SU-DHL-6 (cell line): ENCODE data around the gene GSS.

Source experiments
- H2AFZ ChIP-seq: fragments of 200-600 bp; sonication (generic); 2 replicates; pipeline ENCODE4 v1.6.1; 2014; ENCODE audit warnings: low read depth, mild to moderate bottlenecking, moderate library complexity, mixed read lengths, antibody characterized with exemption, low read length; ENCODE audit not compliant: severe bottlenecking
- H3F3A ChIP-seq: fragments of 200-600 bp; shearing (Covaris generic); 2 replicates; pipeline ENCODE4 v1.6.0; 2016; ENCODE audit warnings: antibody characterized with exemption, mild to moderate bottlenecking; ENCODE audit not compliant: insufficient read depth
- H3K27ac ChIP-seq: fragments of 200-600 bp; sonication (generic); 2 replicates; pipeline ENCODE4 v1.5.1; 2016; ENCODE audit warnings: low read depth, mild to moderate bottlenecking, low read length, moderate library complexity, mixed read lengths
- H3K27me3 ChIP-seq: fragments of 200-600 bp; sonication (generic), shearing (Covaris generic); 2 replicates; pipeline ENCODE4 v1.6.0; 2014; ENCODE audit warnings: mild to moderate bottlenecking, low read length
- H3K36me3 ChIP-seq: fragments of 200-600 bp; sonication (generic); 2 replicates; pipeline ENCODE4 v1.6.1; 2014; ENCODE audit warnings: mild to moderate bottlenecking, low read length, mixed read lengths
- H3K4me2 ChIP-seq: fragments of 300-600, 200-600 bp; shearing (Covaris generic), sonication (generic); 2 replicates; pipeline ENCODE4 v1.6.0; 2014; ENCODE audit warnings: low read length, low read depth, mild to moderate bottlenecking; ENCODE audit not compliant: poor library complexity, severe bottlenecking
- H3K4me3 ChIP-seq: fragments of 200-600 bp; sonication (generic); 2 replicates; pipeline ENCODE4 v1.5.1; 2014; ENCODE audit warnings: antibody characterized with exemption, low read length, mild to moderate bottlenecking, mixed read lengths; ENCODE audit not compliant: insufficient read depth, poor library complexity, severe bottlenecking
- H3K79me2 ChIP-seq: fragments of 200-600 bp; sonication (generic); 2 replicates; pipeline ENCODE4 v1.6.1; 2014; ENCODE audit warnings: mild to moderate bottlenecking, low read length, moderate library complexity; ENCODE audit not compliant: insufficient read depth
- H3K9ac ChIP-seq: fragments of 200-600 bp; sonication (generic); 2 replicates; pipeline ENCODE4 v1.7.0; 2014; ENCODE audit warnings: mild to moderate bottlenecking, low read length
- H3K9me2 ChIP-seq: fragments of 200-600 bp; sonication (generic); replicated peaks from 2 replicates; pipeline ENCODE4 v1.6.1; 2014; ENCODE audit warnings: low read length; ENCODE audit not compliant: insufficient read depth
- H3K9me3 ChIP-seq: fragments of 200-600 bp; sonication (generic); 2 replicates; pipeline ENCODE4 v1.6.1; 2014; ENCODE audit warnings: low read length, mixed read lengths; ENCODE audit not compliant: insufficient read depth
- H4K20me1 ChIP-seq: fragments of 200-600 bp; sonication (generic); 2 replicates; pipeline ENCODE4 v1.6.1; 2014; ENCODE audit warnings: low read depth, mild to moderate bottlenecking, antibody characterized with exemption, low read length, moderate library complexity, mixed read lengths
- EZH2phosphoT487 ChIP-seq: fragments of 200-600 bp; sonication (generic), shearing (Covaris generic); conservative IDR thresholded peaks from 2 replicates; pipeline ENCODE4 v1.6.1; 2018; ENCODE audit warnings: mild to moderate bottlenecking, antibody characterized with exemption, low read length, moderate library complexity, mixed read lengths
- TF ChIP-seq, protein P1 (sequence below): fragments of 200-600 bp; sonication (generic); IDR thresholded peaks from one replicate; pipeline ENCODE4 v1.5.1; 2017; ENCODE audit warnings: antibody characterized with exemption, mild to moderate bottlenecking, low read length, moderate library complexity; ENCODE audit not compliant: insufficient read depth, poor library complexity, severe bottlenecking

Gene GSS

DNA sequence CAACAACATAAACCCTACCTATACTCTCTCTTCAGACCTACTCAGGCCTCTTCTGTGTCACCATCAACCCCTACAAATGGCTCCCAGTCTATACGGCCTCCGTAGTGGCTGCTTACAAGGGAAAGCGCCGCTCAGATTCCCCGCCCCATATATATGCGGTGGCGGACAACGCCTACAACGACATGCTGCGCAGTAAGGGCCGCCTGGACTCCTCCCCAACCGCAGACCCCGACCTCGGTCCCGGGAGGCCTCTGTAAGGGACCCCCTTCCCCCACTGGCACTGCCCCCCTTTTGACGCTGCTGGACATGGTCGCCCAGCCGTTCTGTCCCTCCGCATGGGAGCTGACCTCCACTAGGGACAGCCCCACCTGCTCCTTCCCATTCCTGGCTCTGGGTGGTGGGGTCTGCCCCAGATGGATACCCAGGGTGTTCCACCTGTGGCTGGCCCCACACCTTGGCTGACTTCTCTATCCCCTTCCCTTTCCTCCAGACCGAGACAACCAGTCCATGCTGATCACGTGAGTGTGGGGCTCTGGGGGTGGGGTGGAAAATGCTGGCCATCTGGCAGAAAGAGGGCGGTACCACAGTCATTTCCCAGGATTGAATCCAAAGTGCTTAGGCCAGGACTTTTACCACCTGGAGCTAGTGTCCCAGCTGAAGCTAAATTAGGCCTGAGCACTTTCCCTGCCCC lies 25.1 kb upstream of the GSS start:
- Histone ChIP-seq H4K20me1 (no peaks in the 10 kb centered on the region), H3K36me3 (no peaks in the 10 kb centered on the region), H3K27me3 (no peaks in the 10 kb centered on the region), H3K9me3 (no peaks in the 10 kb centered on the region), H3F3A (no peaks in the 10 kb centered on the region), H3K4me3 (no peak overlapping the region), H3K79me2 (no peaks in the 10 kb centered on the region), H3K27ac (no peak overlapping the region), H3K4me2 (no peak overlapping the region), H2AFZ (no peak overlapping the region), H3K9me2 (no peaks in the 10 kb centered on the region), H3K9ac (no peak overlapping the region)
- TF ChIP-seq, protein P1, sequence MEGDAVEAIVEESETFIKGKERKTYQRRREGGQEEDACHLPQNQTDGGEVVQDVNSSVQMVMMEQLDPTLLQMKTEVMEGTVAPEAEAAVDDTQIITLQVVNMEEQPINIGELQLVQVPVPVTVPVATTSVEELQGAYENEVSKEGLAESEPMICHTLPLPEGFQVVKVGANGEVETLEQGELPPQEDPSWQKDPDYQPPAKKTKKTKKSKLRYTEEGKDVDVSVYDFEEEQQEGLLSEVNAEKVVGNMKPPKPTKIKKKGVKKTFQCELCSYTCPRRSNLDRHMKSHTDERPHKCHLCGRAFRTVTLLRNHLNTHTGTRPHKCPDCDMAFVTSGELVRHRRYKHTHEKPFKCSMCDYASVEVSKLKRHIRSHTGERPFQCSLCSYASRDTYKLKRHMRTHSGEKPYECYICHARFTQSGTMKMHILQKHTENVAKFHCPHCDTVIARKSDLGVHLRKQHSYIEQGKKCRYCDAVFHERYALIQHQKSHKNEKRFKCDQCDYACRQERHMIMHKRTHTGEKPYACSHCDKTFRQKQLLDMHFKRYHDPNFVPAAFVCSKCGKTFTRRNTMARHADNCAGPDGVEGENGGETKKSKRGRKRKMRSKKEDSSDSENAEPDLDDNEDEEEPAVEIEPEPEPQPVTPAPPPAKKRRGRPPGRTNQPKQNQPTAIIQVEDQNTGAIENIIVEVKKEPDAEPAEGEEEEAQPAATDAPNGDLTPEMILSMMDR: no peak
- TF ChIP-seq EZH2phosphoT487: no peak

DNA sequence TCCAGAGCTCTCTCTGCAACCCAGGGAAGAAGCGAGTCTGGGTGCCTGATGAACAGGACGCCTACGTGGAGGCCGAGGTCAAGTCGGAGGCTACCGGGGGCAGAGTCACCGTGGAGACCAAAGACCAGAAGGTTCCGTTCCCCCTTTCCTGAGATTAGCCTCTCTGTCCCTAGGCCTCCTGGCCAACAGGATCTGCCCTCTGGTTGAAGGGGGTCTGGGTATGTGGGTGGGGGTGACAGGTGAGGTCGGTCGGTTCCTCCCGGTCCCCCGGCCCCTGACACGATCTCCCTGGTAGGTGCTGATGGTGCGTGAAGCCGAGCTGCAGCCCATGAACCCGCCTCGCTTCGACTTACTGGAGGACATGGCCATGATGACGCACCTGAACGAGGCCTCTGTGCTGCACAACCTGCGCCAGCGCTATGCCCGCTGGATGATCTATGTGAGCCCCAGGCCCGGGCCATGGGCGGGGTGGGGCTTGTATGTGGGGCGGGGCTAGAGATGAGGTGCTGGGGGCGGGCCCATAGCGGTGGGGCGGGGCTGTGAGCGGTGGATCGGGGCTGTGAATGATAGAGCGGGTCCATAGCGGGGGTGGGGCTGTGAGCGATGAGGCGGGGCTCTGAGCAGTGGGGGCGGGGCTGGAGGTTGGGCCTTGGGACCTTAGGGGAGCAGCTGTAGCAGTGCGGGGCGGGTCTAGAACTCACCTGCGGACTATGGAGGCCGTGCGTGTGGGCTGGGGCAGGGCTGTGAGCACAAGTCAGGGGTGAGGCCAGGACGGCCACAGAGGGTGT lies 24.0 kb upstream of the GSS start:
- H3K9me2 ChIP-seq: no peaks in the 10 kb centered on the region
- H3K27ac ChIP-seq: no peak overlapping the region
- no peak overlapping the region for H2AFZ ChIP-seq
- H3K36me3 ChIP-seq: no peaks in the 10 kb centered on the region
- no peaks in the 10 kb centered on the region for H3K9me3 ChIP-seq
- H3F3A ChIP-seq: no peaks in the 10 kb centered on the region
- H3K4me3 ChIP-seq: no peak overlapping the region
- H3K9ac ChIP-seq: no peak overlapping the region
- no peak overlapping the region for H3K4me2 ChIP-seq
- no peak for TF ChIP-seq EZH2phosphoT487
- TF ChIP-seq, protein P1: no peak
- no peaks in the 10 kb centered on the region for H4K20me1 ChIP-seq
- H3K79me2 ChIP-seq: no peaks in the 10 kb centered on the region
- no peaks in the 10 kb centered on the region for H3K27me3 ChIP-seq

DNA sequence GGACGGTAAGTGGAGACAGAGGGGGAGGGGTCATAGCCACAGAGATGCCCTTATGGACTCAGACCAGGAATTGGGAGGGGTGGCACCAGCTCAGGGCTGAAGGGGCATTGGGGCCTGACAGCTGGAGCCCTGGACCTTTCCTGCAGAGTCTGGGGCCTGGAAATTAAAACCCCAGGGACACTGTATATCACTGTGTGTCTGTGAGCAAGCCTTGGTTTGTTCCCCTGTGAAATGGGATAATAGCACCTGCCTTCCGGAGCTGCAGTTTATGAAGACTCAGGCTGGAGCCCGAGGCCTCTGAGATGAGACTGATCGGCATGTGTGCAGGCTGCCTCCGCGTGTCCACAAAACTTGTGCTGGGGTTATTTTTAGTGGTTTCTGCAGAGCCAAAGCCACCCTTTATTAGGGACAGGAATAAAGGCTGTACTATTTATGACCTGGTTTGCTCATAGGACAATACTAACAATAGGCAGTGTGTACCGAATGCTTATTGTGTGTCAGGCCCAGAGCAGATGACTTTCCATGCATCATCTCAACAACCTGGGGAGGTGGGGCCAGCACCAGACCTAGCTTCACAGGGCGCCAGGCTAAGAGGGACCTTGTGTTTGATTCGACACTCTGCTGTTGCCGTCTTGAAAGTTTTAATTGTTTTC lies 22.6 kb upstream of the GSS start:
- no peak overlapping the region for H3K4me3 ChIP-seq
- TF ChIP-seq EZH2phosphoT487: no peak
- TF ChIP-seq, protein P1: no peak
- H3K79me2 ChIP-seq: no peaks in the 10 kb centered on the region
- H3K27ac ChIP-seq: no peak overlapping the region
- no peaks in the 10 kb centered on the region for H3K9me2 ChIP-seq
- H3K9me3 ChIP-seq: no peaks in the 10 kb centered on the region
- H3F3A ChIP-seq: no peaks in the 10 kb centered on the region
- H2AFZ ChIP-seq: no peak overlapping the region
- no peaks in the 10 kb centered on the region for H3K27me3 ChIP-seq
- H3K9ac ChIP-seq: no peak overlapping the region
- no peaks in the 10 kb centered on the region for H4K20me1 ChIP-seq
- H3K4me2 ChIP-seq: no peak overlapping the region
- no peaks in the 10 kb centered on the region for H3K36me3 ChIP-seq
